Measurements from ENCODE around the gene RUNX3.

RUNX3 gene

GRCh38 chr1:24963099-24963872 is 33.2 kb upstream of the RUNX3 start:
- DNase-seq (ENCODE audit: low read depth in 1 of 2, low spot score in 1 of 2): no peak

- no peak for DNase-seq (ENCODE audit: low read depth in 1 of 2, low spot score in 1 of 2)
These were observed 32.1 kb upstream of the RUNX3 start for GRCh38 chr1:24961961-24962861.

- no peak for DNase-seq (ENCODE audit: low read depth in 1 of 2, low spot score in 1 of 2)
These were observed 31.3 kb upstream of the RUNX3 start for GRCh38 chr1:24961334-24961733.

GRCh38 chr1:24960071-24960801 is 30.2 kb upstream of the RUNX3 start:
- no peak for DNase-seq (ENCODE audit: low read depth in 1 of 2, low spot score in 1 of 2)

- no peak for DNase-seq (ENCODE audit: low read depth in 1 of 2, low spot score in 1 of 2)
These were observed 29.5 kb upstream of the RUNX3 start for GRCh38 chr1:24959623-24959975.

- no peak for DNase-seq (ENCODE audit: low read depth in 1 of 2, low spot score in 1 of 2)
These were observed 28.9 kb upstream of the RUNX3 start for GRCh38 chr1:24958766-24959622.

GRCh38 chr1:24957808-24958752 is 28.0 kb upstream of the RUNX3 start:
- no peak for DNase-seq (ENCODE audit: low read depth in 1 of 2, low spot score in 1 of 2)

GRCh38 chr1:24957016-24957807 is 27.1 kb upstream of the RUNX3 start:
- no peak for DNase-seq (ENCODE audit: low read depth in 1 of 2, low spot score in 1 of 2)

- no peak for DNase-seq (ENCODE audit: low read depth in 1 of 2, low spot score in 1 of 2)
These were observed 25.8 kb upstream of the RUNX3 start for GRCh38 chr1:24955779-24956365.

- DNase-seq (ENCODE audit: low read depth in 1 of 2, low spot score in 1 of 2): peak in 1 of 2 donors; percentile 80
These were observed 25.1 kb upstream of the RUNX3 start for GRCh38 chr1:24955161-24955560.

GRCh38 chr1:24954631-24955030 is 24.6 kb upstream of the RUNX3 start:
- no peak for DNase-seq (ENCODE audit: low read depth in 1 of 2, low spot score in 1 of 2)

- no peak for DNase-seq (ENCODE audit: low read depth in 1 of 2, low spot score in 1 of 2)
These were observed 23.9 kb upstream of the RUNX3 start for GRCh38 chr1:24954022-24954421.

GRCh38 chr1:24952413-24952841 is 22.4 kb upstream of the RUNX3 start:
- DNase-seq (ENCODE audit: low read depth in 1 of 2, low spot score in 1 of 2): no peak

- no peak for DNase-seq (ENCODE audit: low read depth in 1 of 2, low spot score in 1 of 2)
These were observed 21.8 kb upstream of the RUNX3 start for GRCh38 chr1:24951810-24952412.

GRCh38 chr1:24951337-24951736 is 21.3 kb upstream of the RUNX3 start:
- no peak for DNase-seq (ENCODE audit: low read depth in 1 of 2, low spot score in 1 of 2)

GRCh38 chr1:24949331-24949881 is 19.3 kb upstream of the RUNX3 start:
- DNase-seq (ENCODE audit: low read depth in 1 of 2, low spot score in 1 of 2): no peak

- no peak for DNase-seq (ENCODE audit: low read depth in 1 of 2, low spot score in 1 of 2)
These were observed 18.2 kb upstream of the RUNX3 start for GRCh38 chr1:24948079-24948827.

Measured in activated CD4-positive, alpha-beta T cell treated with anti-CD3 and anti-CD28 coated beads, Interleukin-2, amount 50 U/mL, for 24 hours (primary cell).